HG03039 (cell line): ENCODE data around the gene TP53BP2.
"Not testable (repeated sequence)": the region's sequence is repeated elsewhere in the genome, so short reads cannot be mapped to it uniquely, and the experiment has no call there.

Experiments used
- ATAC-seq: cut with Tn5 transposase; IDR thresholded peaks from one replicate; pipeline ENCODE4 v1.9.1; 2021; ENCODE audit warnings: mild to moderate bottlenecking, moderate library complexity; ENCODE audit not compliant: unreplicated experiment

Gene TP53BP2

DNA sequence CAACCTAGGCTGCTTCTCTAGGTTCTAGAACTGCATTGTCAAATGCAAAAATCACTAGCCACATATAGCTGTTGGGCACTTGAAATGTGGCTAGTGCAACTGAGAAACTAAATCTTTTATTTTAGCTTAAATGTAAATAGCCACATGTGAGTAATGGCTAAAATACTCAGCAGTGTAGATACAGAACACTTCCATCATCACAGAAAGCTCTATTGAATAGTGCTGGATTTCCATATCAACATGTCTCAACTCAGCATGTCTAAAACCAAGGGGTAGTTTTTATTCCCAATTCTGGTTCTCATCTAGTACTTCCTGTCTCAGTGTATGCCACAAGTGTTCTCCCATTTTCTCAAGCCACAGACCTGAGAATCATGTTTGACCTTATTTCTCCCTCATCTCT is 7.5 kb upstream of the TP53BP2 start:
- no peak for ATAC-seq

- no peak for ATAC-seq
Measured at GRCh38 chr1:223852337-223852736, 6.6 kb upstream of the TP53BP2 start.

GRCh38 chr1:223849352-223850254 is 3.9 kb upstream of the TP53BP2 start:
- no peak for ATAC-seq

DNA sequence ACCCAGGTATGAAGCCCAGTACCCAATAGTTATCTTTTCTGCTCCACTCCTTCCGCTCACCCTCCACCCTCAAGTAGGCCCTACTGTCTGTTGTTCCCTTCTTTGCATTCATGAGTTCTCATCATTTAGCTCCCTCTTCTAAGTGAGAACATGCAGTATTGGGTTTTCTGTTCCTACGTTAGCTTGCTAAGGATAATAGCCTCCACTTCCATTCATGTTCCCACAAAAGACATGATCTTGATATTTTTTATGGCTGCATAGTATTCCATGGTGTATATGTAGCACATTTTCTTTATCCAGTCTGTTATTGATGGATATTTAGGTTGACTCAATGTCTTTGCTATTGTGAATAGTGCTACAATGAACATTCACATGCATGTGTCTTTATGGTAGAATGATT is 2.8 kb upstream of the TP53BP2 start:
- ATAC-seq: no peak

DNA sequence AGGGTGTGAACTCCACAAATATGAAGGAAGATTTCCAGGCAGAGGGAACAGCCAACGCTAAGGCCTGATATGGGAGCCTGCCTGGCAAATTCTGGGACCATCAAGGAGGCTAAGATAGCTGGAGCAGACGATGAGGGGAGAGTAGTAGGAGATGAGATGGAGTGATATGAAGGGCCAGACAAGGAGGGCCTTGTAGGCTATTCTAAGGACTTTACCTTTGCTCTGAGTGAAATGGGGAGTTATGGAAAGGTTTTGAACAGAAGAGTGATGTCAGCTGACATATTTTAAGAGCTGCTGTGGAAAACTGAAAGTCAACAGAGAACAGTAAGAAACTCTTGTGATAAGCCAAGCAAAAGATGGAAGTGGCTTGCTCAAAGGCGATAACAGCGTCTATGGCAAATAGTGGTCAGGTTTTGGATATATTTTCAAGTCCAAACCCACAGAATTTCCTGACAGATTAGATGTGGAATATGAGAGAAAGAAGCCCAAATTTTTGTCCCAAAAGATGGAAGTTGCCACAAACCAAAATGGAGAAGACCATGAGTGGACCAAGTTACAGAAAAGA is 2.1 kb upstream of the TP53BP2 start:
- no peak for ATAC-seq

GRCh38 chr1:223845037-223845809 is 524 bp downstream of the TP53BP2 start:
- ATAC-seq: no peak

DNA sequence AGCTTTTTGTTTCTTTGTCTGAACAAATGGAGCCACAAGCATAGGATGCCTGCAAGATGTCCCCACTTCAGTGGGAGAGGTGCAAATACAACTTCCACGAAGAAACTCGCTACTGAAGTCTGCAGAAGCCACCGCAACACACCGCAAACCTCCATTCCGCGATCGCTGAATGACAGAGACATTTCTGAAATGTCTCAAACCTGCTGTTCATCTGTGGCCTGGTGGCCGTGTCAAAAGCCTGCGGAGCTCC is 1.0 kb downstream of the TP53BP2 start:
- no peak for ATAC-seq

DNA sequence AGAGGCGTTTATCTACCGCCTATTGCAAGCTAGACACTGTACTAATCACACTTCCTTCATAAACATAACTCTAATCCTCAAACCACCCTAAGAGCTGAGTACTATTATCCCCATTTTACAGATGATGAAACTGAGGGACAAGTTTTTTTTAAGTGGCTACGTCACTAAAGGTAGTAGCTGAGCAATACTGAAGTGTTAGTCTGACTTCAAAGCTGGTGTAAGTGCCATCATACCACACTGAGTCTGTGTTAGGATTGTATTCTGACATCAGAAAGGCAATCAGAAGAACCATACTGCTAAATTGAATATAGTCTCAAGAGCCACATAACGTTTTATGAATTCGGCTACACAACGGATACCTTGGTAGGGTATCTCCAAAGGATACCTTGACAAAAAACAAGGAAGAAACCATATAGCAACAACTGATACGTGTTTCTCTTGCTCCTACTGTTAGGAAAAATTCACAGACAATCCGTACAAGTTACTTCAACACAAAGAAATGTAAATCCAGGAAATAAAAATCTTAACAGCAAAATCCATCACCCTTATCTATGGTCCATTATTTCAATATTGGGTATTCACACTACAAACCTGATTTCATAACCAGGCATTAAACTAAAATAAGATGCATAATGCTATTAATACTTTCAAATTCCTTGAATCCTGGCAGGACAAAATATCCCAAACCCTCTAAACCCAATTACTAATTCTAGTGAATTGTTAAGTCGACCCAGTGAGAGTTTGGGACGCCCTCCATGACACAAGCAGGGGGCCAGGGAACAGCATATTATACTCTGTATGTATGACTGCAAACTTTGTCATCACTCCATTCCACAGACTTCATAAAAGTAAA is 1.6 kb downstream of the TP53BP2 start:
- ATAC-seq: no peak

- ATAC-seq: no peak
Measured at GRCh38 chr1:223842784-223843183, 3.0 kb downstream of the TP53BP2 start.

DNA sequence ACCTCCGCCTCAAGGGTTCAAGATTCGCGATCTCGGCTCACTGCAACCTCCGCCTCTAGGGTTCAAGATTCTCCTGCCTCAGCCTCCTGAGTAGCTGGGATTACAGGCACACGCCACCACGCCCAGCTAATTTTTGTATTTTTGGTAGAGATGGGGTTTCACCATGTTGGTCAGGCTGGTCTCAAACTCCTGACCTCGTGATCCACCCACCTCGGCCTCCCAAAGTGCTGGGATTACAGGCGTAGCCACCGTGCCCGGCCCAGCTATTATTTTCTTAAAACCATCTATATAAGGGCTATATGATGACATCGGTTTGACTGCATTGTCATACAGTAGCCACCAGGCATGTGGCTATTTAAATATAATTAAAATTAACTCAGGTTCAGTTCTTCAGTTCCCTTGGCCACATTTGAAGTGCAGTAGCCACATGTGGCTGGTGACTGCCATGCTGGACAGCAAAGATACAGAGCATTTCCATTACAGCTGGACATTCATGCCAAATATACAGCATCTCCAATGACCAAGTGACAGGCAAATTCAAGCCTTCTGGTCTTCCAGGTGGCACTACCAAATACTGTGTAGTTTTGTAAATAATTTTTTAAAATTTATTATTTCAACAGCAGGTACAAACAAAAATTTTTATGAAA is 3.6 kb downstream of the TP53BP2 start:
- not testable (repeated sequence) for ATAC-seq

DNA sequence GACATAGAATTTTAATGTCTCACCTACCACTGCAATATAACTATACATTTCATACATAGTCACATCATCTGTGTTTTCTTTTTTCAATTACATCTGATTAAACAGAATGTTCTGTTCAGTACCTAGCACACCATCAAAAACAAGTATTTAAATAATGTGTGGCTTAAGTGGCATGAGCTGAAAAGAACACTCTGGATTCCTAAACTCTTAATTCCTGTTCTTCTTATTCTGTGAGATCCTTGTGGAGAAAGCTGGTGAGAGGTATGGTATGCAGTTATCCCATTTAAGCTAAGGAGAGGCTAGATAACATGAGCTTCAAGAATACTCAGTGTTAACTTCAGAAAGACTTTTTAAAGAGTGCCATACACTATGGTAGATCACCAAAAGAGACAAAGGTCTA is 5.5 kb downstream of the TP53BP2 start:
- no peak for ATAC-seq

- ATAC-seq: no peak
Measured at GRCh38 chr1:223838125-223838854, 7.5 kb downstream of the TP53BP2 start.

DNA sequence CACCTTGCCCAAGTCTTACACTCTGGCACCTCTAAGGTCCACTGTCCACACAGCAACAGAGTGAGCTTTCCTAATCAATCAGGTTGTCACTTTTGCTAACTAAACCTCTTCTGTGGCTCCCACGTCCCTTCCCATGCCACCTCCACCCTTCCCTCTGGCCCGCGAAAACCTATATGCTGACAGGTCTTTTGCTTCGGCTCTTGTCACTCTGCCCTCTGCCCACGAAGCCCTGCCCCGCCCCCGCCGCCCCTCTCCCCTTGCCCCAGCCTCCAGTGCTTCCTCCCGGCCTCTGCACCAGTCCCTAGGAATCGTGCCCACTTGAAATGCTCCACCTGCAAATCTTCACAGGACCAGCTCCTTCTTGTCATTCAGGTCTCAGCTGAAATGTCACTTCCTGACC is 8.1 kb downstream of the TP53BP2 start:
- no peak for ATAC-seq

- ATAC-seq: no peak
Measured at GRCh38 chr1:223837206-223837605, 8.5 kb downstream of the TP53BP2 start.

GRCh38 chr1:223836586-223836985 is 9.2 kb downstream of the TP53BP2 start:
- no peak for ATAC-seq

DNA sequence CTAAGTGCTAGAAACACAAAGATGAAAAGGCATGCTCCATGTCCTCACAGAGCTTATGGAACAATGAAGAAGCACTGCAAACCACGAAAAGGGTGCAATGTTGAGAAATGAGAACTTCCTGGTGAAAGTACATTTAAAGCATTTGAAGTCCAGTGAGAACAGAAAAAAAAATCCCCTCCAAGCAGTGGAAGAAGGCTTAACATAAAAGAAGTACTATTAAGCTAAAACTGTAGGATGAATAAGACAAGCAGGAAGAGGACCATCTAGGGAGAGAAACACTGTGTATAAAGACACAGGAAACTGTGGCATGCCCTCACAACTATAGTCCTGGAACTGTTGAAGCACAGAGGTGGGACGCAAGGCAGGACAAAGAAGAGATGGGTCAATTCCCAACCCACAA is 10.0 kb downstream of the TP53BP2 start:
- ATAC-seq: no peak

DNA sequence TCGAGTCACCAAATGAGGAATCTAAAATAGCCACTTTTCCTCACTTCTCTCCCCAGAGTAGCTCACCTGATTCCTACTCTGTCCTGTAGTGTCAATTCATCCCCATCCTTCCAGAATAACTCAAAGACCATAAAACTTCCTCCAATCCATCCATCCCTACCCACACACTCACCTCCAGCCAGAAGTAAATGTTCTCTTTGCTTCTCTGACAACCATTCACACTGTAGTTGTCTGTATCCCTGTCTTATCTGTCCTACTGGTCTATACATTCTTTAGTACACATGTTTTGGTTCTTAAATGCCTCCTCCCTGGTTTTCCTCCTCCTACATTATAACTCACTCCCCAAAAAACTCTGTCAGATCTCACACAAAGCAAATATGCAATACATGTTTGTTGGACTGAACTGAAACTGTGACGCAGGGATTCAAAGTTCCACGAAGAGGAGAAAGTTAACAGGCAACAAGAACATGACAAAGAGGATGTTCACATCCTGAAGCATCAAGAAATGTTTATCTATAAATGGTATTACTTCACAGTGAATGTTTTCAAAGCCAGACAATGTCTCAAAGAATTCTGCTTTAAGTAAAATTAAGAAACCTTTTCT is 11.0 kb downstream of the TP53BP2 start:
- ATAC-seq: no peak

DNA sequence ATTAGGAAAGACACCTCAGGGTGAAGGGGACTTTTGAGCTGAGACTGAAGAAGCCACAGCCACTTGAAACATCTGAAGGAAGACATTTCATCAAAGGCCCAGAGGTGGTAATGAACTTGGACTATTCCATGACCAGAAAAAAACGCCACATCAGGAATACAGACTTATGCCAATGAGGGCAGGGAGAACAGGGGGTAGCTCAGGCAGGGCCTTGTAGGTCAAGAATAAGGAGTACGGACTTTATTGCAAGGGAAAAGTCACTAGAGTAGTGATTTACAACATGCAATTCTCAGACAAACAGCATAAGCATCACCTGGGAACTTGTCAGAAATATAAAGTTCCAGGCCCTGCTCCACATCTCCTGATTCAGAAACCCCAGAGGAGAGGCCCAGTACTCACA is 11.8 kb downstream of the TP53BP2 start:
- no peak for ATAC-seq

GRCh38 chr1:223832637-223832943 is 13.2 kb downstream of the TP53BP2 start:
- no peak for ATAC-seq
